ENCODE results near the gene EIF2D. TPM values are rescaled to one million over a fixed set of nuclear protein-coding genes. Genes with fewer than 3 reads are reported as not detected.

Gene EIF2D
- total RNA-seq: 10 to 100 TPM; 42.0 to 78.4 (median 60.0) TPM

GRCh38 chr1:206612129-206612876 is at the start of gene EIF2D:
TSS of gene EIF2D (minus strand) at chr1:206612465. CDS start at chr1:206612342, 123 bp downstream.
- Histone ChIP-seq H3K27ac (peak within 1 kb of the TSS; percentile 68 to 92 (median 84)), H3K4me1 (peaks cover 0 to 13% (median 8%) of the 10 kb centered on the region in 4 donors), H3K4me3 (peak within 1 kb of the TSS; percentile 60 to 72 (median 66)), H3K27me3 (no peaks in the 10 kb centered on the region), H3K36me3 (peaks cover 0 to 38% (median 0%) of the 10 kb centered on the region in 3 donors), H3K9me3 (no peaks in the 10 kb centered on the region)
- peak; percentile 87 to 89 for DNase-seq (ENCODE audit: low spot score in 2 of 2)
- TF ChIP-seq POLR2A (IDR thresholded peaks at IDR 0.05) (peak in 1 of 2 donors; percentile 57), CTCF (IDR thresholded peaks at IDR 0.05) (peak; percentile 99), EP300 (IDR thresholded peaks at IDR 0.05) (peak in 1 of 2 donors; percentile 96)
- 8 to 12% methylated on average over 30 to 48 of the region's 48 CpGs for WGBS, 2 donors

- peaks cover 0 to 17% (median 8%) of the 10 kb centered on the region in 4 donors for H3K4me1 ChIP-seq
- no peak overlapping the region for H3K27ac ChIP-seq
- 83 to 92% methylated on average over 11 of the region's 11 CpGs for WGBS, 2 donors
- no peaks in the 10 kb centered on the region for H3K36me3 ChIP-seq
- TF ChIP-seq CTCF (IDR thresholded peaks at IDR 0.05) (no peak), POLR2A (IDR thresholded peaks at IDR 0.05) (no peak), EP300 (IDR thresholded peaks at IDR 0.05) (no peak)
- no peaks in the 10 kb centered on the region for H3K9me3 ChIP-seq
- no peak overlapping the region for H3K4me3 ChIP-seq
- DNase-seq (ENCODE audit: low spot score in 2 of 2): no peak
- H3K27me3 ChIP-seq: peaks cover 0 to 43% of the 10 kb centered on the region in 2 donors
Measured at GRCh38 chr1:206661161-206661820, 49.0 kb upstream of the EIF2D start.

GRCh38 chr1:206660136-206660535 is 47.9 kb upstream of the EIF2D start:
- Histone ChIP-seq H3K36me3 (no peaks in the 10 kb centered on the region), H3K4me1 (peaks cover 0 to 17% (median 8%) of the 10 kb centered on the region in 4 donors), H3K27me3 (peaks cover 0 to 43% of the 10 kb centered on the region in 2 donors), H3K9me3 (no peaks in the 10 kb centered on the region), H3K27ac (no peak overlapping the region), H3K4me3 (no peak overlapping the region)
- WGBS, 2 donors: 89 to 97% methylated on average over 4 of the region's 4 CpGs
- DNase-seq (ENCODE audit: low spot score in 2 of 2): no peak
- TF ChIP-seq CTCF (IDR thresholded peaks at IDR 0.05) (no peak), EP300 (IDR thresholded peaks at IDR 0.05) (no peak), POLR2A (IDR thresholded peaks at IDR 0.05) (no peak)

GRCh38 chr1:206658981-206659273 is 46.7 kb upstream of the EIF2D start:
- Histone ChIP-seq H3K4me3 (no peak overlapping the region), H3K27me3 (peaks cover 0 to 41% of the 10 kb centered on the region in 2 donors), H3K36me3 (no peaks in the 10 kb centered on the region), H3K27ac (no peak overlapping the region), H3K9me3 (no peaks in the 10 kb centered on the region), H3K4me1 (peaks cover 0 to 10% (median 4%) of the 10 kb centered on the region in 4 donors)
- no peak for DNase-seq (ENCODE audit: low spot score in 2 of 2)
- whole genome bisulfite sequencing, 2 donors: 44 to 46% methylated on average over 7 of the region's 7 CpGs
- TF ChIP-seq POLR2A (IDR thresholded peaks at IDR 0.05) (no peak), CTCF (IDR thresholded peaks at IDR 0.05) (no peak), EP300 (IDR thresholded peaks at IDR 0.05) (no peak)
